HEK293 (cell line): ENCODE data around the gene ZNF467.

Experiments used
- CTCF ChIA-PET: fragments of 350-600 bp; formaldehyde crosslinking; extraction: SDS; loops from one replicate; lab custom pipeline; 2021; ENCODE audit warnings: antibody characterized with exemption; lab: Yijun Ruan, JAX
- POLR2A ChIA-PET: fragments of 300-600 bp; formaldehyde crosslinking; extraction: SDS; loops from one replicate; lab custom pipeline; 2020; ENCODE audit warnings: antibody characterized with exemption, inconsistent platforms; lab: Yijun Ruan, JAX
- H3K27ac ChIP-seq: fragments of 200-500 bp; sonication (Bioruptor generic); 2 replicates; pipeline ENCODE4 v1.5.1; 2014; ENCODE audit warnings: low read depth, low read length, control low read depth, inconsistent platforms; ENCODE audit errors: extremely low read depth
- H3K36me3 ChIP-seq, 2 experiments: fragments of 200-500 bp in 1 of 2; sonication (Bioruptor generic) in 1 of 2; 1 replicate in 1 of 2; 2 replicates in 1 of 2; pipeline ENCODE4 v1.5.1; 2014 to 2017; ENCODE audit warnings: inconsistent platforms in 2 of 2, low read length in 2 of 2; ENCODE audit not compliant: control insufficient read depth in 2 of 2, insufficient read depth in 1 of 2
- H3K4me1 ChIP-seq: fragments of 200-500 bp; sonication (Bioruptor generic); 2 replicates; pipeline ENCODE4 v1.5.1; 2014; ENCODE audit warnings: mild to moderate bottlenecking, low read length, inconsistent platforms; ENCODE audit not compliant: control insufficient read depth, insufficient read depth
- H3K4me3 ChIP-seq: 2 replicates; pipeline ENCODE4 v1.5.1; 2011; ENCODE audit warnings: low read depth, mild to moderate bottlenecking, control low read depth, low read length, moderate library complexity
- H3K9me3 ChIP-seq: fragments of 200-500 bp; sonication (Bioruptor generic); 2 replicates; pipeline ENCODE4 v1.5.1; 2014; ENCODE audit warnings: low read depth, low read length, inconsistent platforms; ENCODE audit not compliant: control insufficient read depth, insufficient read depth
- BCL11A ChIP-seq: fragments of 450-650 bp; formaldehyde crosslinking; IDR thresholded peaks from 2 replicates; pipeline ENCODE4 v1.5.1; 2016; ENCODE audit warnings: low read depth, missing biosample characterization, missing genetic modification characterization
- FEZF1 ChIP-seq: fragments of 450-650 bp; formaldehyde crosslinking; IDR thresholded peaks from 2 replicates; pipeline ENCODE4 v1.5.1; 2016; ENCODE audit warnings: missing biosample characterization, missing genetic modification characterization
- KLF1 ChIP-seq: fragments of 450-650 bp; formaldehyde crosslinking; IDR thresholded peaks from 2 replicates; pipeline ENCODE4 v1.5.1; 2016; ENCODE audit warnings: missing biosample characterization, missing genetic modification characterization
- KLF17 ChIP-seq: fragments of 450-650 bp; formaldehyde crosslinking; IDR thresholded peaks from 2 replicates; pipeline ENCODE4 v1.5.1; 2016; ENCODE audit warnings: missing biosample characterization, missing genetic modification characterization
- MZF1 ChIP-seq: fragments of 450-650 bp; formaldehyde crosslinking; IDR thresholded peaks from 2 replicates; pipeline ENCODE4 v1.5.1; 2017; ENCODE audit warnings: missing biosample characterization, missing genetic modification characterization, borderline replicate concordance
- PRDM1 ChIP-seq: fragments of 450-650 bp; formaldehyde crosslinking; IDR thresholded peaks from 2 replicates; pipeline ENCODE4; 2016; ENCODE audit warnings: missing biosample characterization, missing genetic modification characterization
- RBAK ChIP-seq: fragments of 450-650 bp; formaldehyde crosslinking; IDR thresholded peaks from 2 replicates; pipeline ENCODE4 v1.5.1; 2016; ENCODE audit warnings: missing biosample characterization, missing genetic modification characterization
- SALL2 ChIP-seq: fragments of 450-650 bp; formaldehyde crosslinking; IDR thresholded peaks from 2 replicates; pipeline ENCODE4 v1.5.0; 2017; ENCODE audit warnings: missing biosample characterization, mild to moderate bottlenecking, missing genetic modification characterization, borderline replicate concordance
- SP3 ChIP-seq: fragments of 450-650 bp; formaldehyde crosslinking; IDR thresholded peaks from 2 replicates; pipeline ENCODE4 v1.5.1; 2016; ENCODE audit warnings: missing biosample characterization, missing genetic modification characterization
- WT1 ChIP-seq: fragments of 450-650 bp; formaldehyde crosslinking; IDR thresholded peaks from 2 replicates; pipeline ENCODE4 v1.5.1; 2016; ENCODE audit warnings: missing biosample characterization, missing genetic modification characterization
- ZBTB6 ChIP-seq: fragments of 450-650 bp; formaldehyde crosslinking; IDR thresholded peaks from 2 replicates; pipeline ENCODE4 v1.5.1; 2017; ENCODE audit warnings: missing biosample characterization, missing genetic modification characterization
- ZNF114 ChIP-seq: fragments of 450-650 bp; formaldehyde crosslinking; IDR thresholded peaks from 2 replicates; pipeline ENCODE4 v1.5.0; 2017; ENCODE audit warnings: missing biosample characterization, missing genetic modification characterization
- ZNF157 ChIP-seq: fragments of 450-650 bp; formaldehyde crosslinking; IDR thresholded peaks from 2 replicates; pipeline ENCODE4 v1.5.1; 2016; ENCODE audit warnings: missing biosample characterization, missing genetic modification characterization
- ZNF239 ChIP-seq: fragments of 450-650 bp; formaldehyde crosslinking; IDR thresholded peaks from 2 replicates; pipeline ENCODE4 v1.5.1; 2016; ENCODE audit warnings: missing biosample characterization, missing genetic modification characterization
- ZNF24 ChIP-seq: fragments of 450-650 bp; formaldehyde crosslinking; IDR thresholded peaks from 2 replicates; pipeline ENCODE4 v1.5.1; 2016; ENCODE audit warnings: missing biosample characterization, missing genetic modification characterization
- ZNF394 ChIP-seq: fragments of 450-650 bp; formaldehyde crosslinking; IDR thresholded peaks from 2 replicates; pipeline ENCODE4 v1.5.1; 2016; ENCODE audit warnings: missing biosample characterization, missing genetic modification characterization, mild to moderate bottlenecking, moderate library complexity, borderline replicate concordance
- ZNF416 ChIP-seq: fragments of 450-650 bp; formaldehyde crosslinking; IDR thresholded peaks from 2 replicates; pipeline ENCODE4 v1.5.1; 2016; ENCODE audit warnings: missing biosample characterization, missing genetic modification characterization
- ZNF585B ChIP-seq: fragments of 450-650 bp; formaldehyde crosslinking; IDR thresholded peaks from 2 replicates; pipeline ENCODE4 v1.5.1; 2016; ENCODE audit warnings: missing biosample characterization, missing genetic modification characterization
- ZNF658 ChIP-seq: fragments of 450-650 bp; formaldehyde crosslinking; IDR thresholded peaks from 2 replicates; pipeline ENCODE4; 2016; ENCODE audit warnings: missing biosample characterization, missing genetic modification characterization
- ZNF664 ChIP-seq: fragments of 450-650 bp; formaldehyde crosslinking; IDR thresholded peaks from 2 replicates; pipeline ENCODE4 v1.5.1; 2016; ENCODE audit warnings: missing biosample characterization, missing genetic modification characterization
- ZNF707 ChIP-seq: fragments of 450-650 bp; formaldehyde crosslinking; IDR thresholded peaks from 2 replicates; pipeline ENCODE4 v1.5.1; 2016; ENCODE audit warnings: missing biosample characterization, missing genetic modification characterization
- ZNF777 ChIP-seq: fragments of 450-650 bp; formaldehyde crosslinking; IDR thresholded peaks from 2 replicates; pipeline ENCODE4 v1.5.1; 2017; ENCODE audit warnings: missing biosample characterization, missing genetic modification characterization, borderline replicate concordance
- ZSCAN16 ChIP-seq: fragments of 450-650 bp; formaldehyde crosslinking; IDR thresholded peaks from 2 replicates; pipeline ENCODE4 v1.5.1; 2016; ENCODE audit warnings: missing biosample characterization, missing genetic modification characterization
- ZXDB ChIP-seq: fragments of 450-650 bp; formaldehyde crosslinking; IDR thresholded peaks from 2 replicates; pipeline ENCODE4 v1.5.1; 2016; ENCODE audit warnings: missing biosample characterization, missing genetic modification characterization
- TF ChIP-seq, protein P1 (sequence below): fragments of 450-650 bp; IDR thresholded peaks from 2 replicates; pipeline ENCODE4 v1.5.1; 2018; ENCODE audit warnings: missing biosample characterization, missing genetic modification characterization
- TF ChIP-seq, protein P2 (sequence below): fragments of 450-650 bp; formaldehyde crosslinking; IDR thresholded peaks from 2 replicates; pipeline ENCODE4 v1.5.1; 2016; ENCODE audit warnings: missing biosample characterization, missing genetic modification characterization

The ZNF467 gene

GRCh38 chr7:149773446-149774236, at the start of gene ZNF467 (continued):
- TF ChIP-seq ZNF658 (no peak), ZNF114 (no peak), ZSCAN16 (tag by site-specific recombination) (no peak), ZNF416 (tag by site-specific recombination) (no peak), SP3 (tag by site-specific recombination) (peak; percentile 89), ZNF664 (tag by site-specific recombination) (no peak), ZNF707 (tag by site-specific recombination) (no peak)

DNA sequence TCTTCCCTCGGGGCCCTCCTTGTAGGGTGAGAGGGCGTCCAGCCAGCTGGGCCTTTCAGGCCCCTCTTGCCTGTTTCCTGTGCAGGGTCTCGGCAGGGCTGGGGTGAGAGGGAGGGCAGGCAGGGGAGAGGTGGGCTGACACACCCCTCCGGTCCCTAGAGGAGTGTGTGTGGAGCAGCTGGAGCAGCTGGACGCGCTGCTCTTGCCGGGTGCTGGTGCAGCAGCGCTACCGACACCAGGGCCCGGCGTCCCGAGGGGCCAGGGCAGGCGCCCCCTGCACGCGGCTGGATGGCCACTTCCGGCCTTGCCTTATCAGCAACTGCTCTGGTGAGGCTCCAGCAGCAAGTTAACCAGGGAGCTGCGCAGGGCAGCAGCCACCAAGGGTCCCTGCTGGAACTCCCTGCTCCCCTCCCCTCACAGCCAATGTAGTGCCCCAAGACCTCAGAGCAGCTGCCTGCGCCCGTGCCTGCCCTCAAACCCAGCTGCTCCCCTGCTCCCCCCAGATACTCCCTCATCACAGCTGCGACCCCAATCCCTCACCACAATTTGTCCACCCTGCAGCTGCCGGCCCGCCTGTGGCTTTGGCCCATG, 49.1 kb upstream of the ZNF467 start:
- H3K36me3 ChIP-seq: no peaks in the 10 kb centered on the region
- TF ChIP-seq ZBTB6 (tag by site-specific recombination) (no peak), FEZF1 (tag by site-specific recombination) (no peak), PRDM1 (tag by site-specific recombination) (no peak), ZNF157 (tag by site-specific recombination) (no peak), SALL2 (tag by site-specific recombination) (no peak), MZF1 (tag by site-specific recombination) (no peak), ZNF24 (tag by site-specific recombination) (no peak), ZNF394 (tag by site-specific recombination) (peak; percentile 84; the same call in 1 of the 2 replicates)
- TF ChIP-seq, protein P1, sequence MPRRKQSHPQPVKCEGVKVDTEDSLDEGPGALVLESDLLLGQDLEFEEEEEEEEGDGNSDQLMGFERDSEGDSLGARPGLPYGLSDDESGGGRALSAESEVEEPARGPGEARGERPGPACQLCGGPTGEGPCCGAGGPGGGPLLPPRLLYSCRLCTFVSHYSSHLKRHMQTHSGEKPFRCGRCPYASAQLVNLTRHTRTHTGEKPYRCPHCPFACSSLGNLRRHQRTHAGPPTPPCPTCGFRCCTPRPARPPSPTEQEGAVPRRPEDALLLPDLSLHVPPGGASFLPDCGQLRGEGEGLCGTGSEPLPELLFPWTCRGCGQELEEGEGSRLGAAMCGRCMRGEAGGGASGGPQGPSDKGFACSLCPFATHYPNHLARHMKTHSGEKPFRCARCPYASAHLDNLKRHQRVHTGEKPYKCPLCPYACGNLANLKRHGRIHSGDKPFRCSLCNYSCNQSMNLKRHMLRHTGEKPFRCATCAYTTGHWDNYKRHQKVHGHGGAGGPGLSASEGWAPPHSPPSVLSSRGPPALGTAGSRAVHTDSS (tag by site-specific recombination): no peak
- H3K4me3 ChIP-seq: no peak overlapping the region
- ChIA-PET CTCF (no interaction called here), POLR2A (no interaction called here)
- H3K4me1 ChIP-seq: no peaks in the 10 kb centered on the region
- no peak overlapping the region for H3K27ac ChIP-seq
- H3K9me3 ChIP-seq: no peaks in the 10 kb centered on the region

- POLR2A ChIA-PET: no interaction called here
- TF ChIP-seq RBAK (tag by site-specific recombination) (no peak), ZNF239 (tag by site-specific recombination) (no peak), ZXDB (tag by site-specific recombination) (no peak), ZNF585B (tag by site-specific recombination) (no peak), KLF17 (tag by site-specific recombination) (peak; percentile 39; the same call in 1 of the 2 replicates), KLF1 (tag by site-specific recombination) (peak; percentile 26; the same call in 1 of the 2 replicates), ZNF777 (no peak), ZSCAN16 (tag by site-specific recombination) (no peak), WT1 (tag by site-specific recombination) (no peak), BCL11A (tag by site-specific recombination) (no peak)
- TF ChIP-seq, protein P2, sequence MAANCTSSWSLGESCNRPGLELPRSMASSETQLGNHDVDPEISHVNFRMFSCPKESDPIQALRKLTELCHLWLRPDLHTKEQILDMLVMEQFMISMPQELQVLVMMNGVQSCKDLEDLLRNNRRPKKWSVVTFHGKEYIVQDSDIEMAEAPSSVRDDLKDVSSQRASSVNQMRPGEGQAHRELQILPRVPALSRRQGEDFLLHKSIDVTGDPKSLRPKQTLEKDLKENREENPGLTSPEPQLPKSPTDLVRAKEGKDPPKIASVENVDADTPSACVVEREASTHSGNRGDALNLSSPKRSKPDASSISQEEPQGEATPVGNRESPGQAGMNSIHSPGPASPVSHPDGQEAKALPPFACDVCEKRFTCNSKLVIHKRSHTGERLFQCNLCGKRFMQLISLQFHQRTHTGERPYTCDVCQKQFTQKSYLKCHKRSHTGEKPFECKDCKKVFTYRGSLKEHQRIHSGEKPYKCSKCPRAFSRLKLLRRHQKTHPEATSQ: no peak
- TF ChIP-seq, all 188 proteins: peak for 2
- Histone ChIP-seq H3K4me1 (no peaks in the 10 kb centered on the region), H3K36me3 (no peaks in the 10 kb centered on the region), H3K4me3 (no peak overlapping the region), H3K27ac (no peak overlapping the region), H3K9me3 (no peaks in the 10 kb centered on the region)
- CTCF ChIA-PET: interaction anchor here (1.3 kb wide), 1 partner anchor 14 kb away, joined by 5 read pairs; no protein-coding TSS in a partner anchor
These were observed 48.1 kb upstream of the ZNF467 start for GRCh38 chr7:149821191-149822148.
